RWPE2 (cell line): ENCODE results near the gene PRMT2.

Experiments used
- ATAC-seq: fragments of 200-7000 bp; cut with Tn5 transposase; 3 replicates; pipeline ENCODE4 v1.9.1; 2021; ENCODE audit warnings: low read depth
- DNase-seq: peaks from one replicate; pipeline ENCODE4 v3.0.0-alpha.2; 2020; ENCODE audit warnings: low spot score
- H3K27ac ChIP-seq: fragments of 450-650 bp; 2 replicates; pipeline ENCODE4 v1.5.1; 2017; ENCODE audit warnings: mild to moderate bottlenecking; ENCODE audit not compliant: poor library complexity, severe bottlenecking
- H3K27me3 ChIP-seq: fragments of 250-450 bp; sonication (Bioruptor Pico); 2 replicates; pipeline ENCODE4 v1.5.1; 2021; ENCODE audit warnings: mild to moderate bottlenecking, moderate library complexity; ENCODE audit not compliant: insufficient read depth, poor library complexity, severe bottlenecking
- H3K36me3 ChIP-seq: fragments of 250-450 bp; sonication (Bioruptor Pico); 2 replicates; pipeline ENCODE4 v1.5.1; 2020; ENCODE audit warnings: low read depth, mild to moderate bottlenecking, moderate library complexity
- H3K4me1 ChIP-seq: fragments of 250-450 bp; sonication (Bioruptor Pico); 2 replicates; pipeline ENCODE4 v1.5.1; 2021; ENCODE audit warnings: mild to moderate bottlenecking, moderate library complexity; ENCODE audit not compliant: insufficient read depth, poor library complexity, severe bottlenecking
- H3K4me3 ChIP-seq: fragments of 250-450 bp; sonication (Bioruptor Pico); 2 replicates; pipeline ENCODE4 v1.5.1; 2021; ENCODE audit warnings: mild to moderate bottlenecking, moderate library complexity; ENCODE audit not compliant: severe bottlenecking
- H3K9me3 ChIP-seq: fragments of 250-450 bp; sonication (Bioruptor Pico); 2 replicates; pipeline ENCODE4 v1.5.1; 2021; ENCODE audit warnings: mild to moderate bottlenecking, moderate library complexity; ENCODE audit not compliant: severe bottlenecking
- CTCF ChIP-seq: fragments of 450-650 bp; IDR thresholded peaks from one replicate; pipeline ENCODE4 v1.5.1; 2017; ENCODE audit warnings: mild to moderate bottlenecking, moderate library complexity; ENCODE audit not compliant: poor library complexity, severe bottlenecking

The PRMT2 gene

GRCh38 chr21:46635324-46636180 is at the start of gene PRMT2:
Gene PRMT2, plus strand, starts transcription at chr21:46635674. Its CDS starts 1,278 bp downstream, at chr21:46636952.
- DNase-seq = peak; percentile 95

GRCh38 chr21:46594276-46594675 is 41.2 kb upstream of the PRMT2 start:
- no peaks in the 10 kb centered on the region for H3K27me3 ChIP-seq
- no peaks in the 10 kb centered on the region for H3K4me1 ChIP-seq
- ATAC-seq (no peak), DNase-seq (no peak)
- H3K9me3 ChIP-seq = peaks cover 3% of the 10 kb centered on the region
- no peak overlapping the region for H3K4me3 ChIP-seq
- H3K27ac ChIP-seq = no peak overlapping the region
- no peaks in the 10 kb centered on the region for H3K36me3 ChIP-seq
- TF ChIP-seq CTCF = no peak

More at GRCh38 chr21:46635324-46636180, at the start of gene PRMT2:
- ATAC-seq = peak; percentile 83
- H3K27me3 ChIP-seq = no peaks in the 10 kb centered on the region
- H3K27ac ChIP-seq = peak within 1 kb of the TSS; percentile 70
- H3K9me3 ChIP-seq = peaks cover 3% of the 10 kb centered on the region
- peak; percentile 14 for TF ChIP-seq CTCF
- H3K36me3 ChIP-seq = peaks cover 42% of the 10 kb centered on the region
- peak within 1 kb of the TSS; percentile 81 for H3K4me3 ChIP-seq
- H3K4me1 ChIP-seq = peaks cover 28% of the 10 kb centered on the region

- Histone ChIP-seq H3K9me3 (no peaks in the 10 kb centered on the region), H3K4me3 (no peak overlapping the region), H3K27ac (no peak overlapping the region), H3K27me3 (no peaks in the 10 kb centered on the region), H3K36me3 (no peaks in the 10 kb centered on the region), H3K4me1 (no peaks in the 10 kb centered on the region)
- no peak for TF ChIP-seq CTCF
- ATAC-seq = no peak
- no peak for DNase-seq
Observed at GRCh38 chr21:46596201-46596600, 39.3 kb upstream of the PRMT2 start.

- Histone ChIP-seq H3K4me3 (no peak overlapping the region), H3K4me1 (no peaks in the 10 kb centered on the region), H3K27ac (no peak overlapping the region), H3K36me3 (no peaks in the 10 kb centered on the region), H3K9me3 (no peaks in the 10 kb centered on the region), H3K27me3 (no peaks in the 10 kb centered on the region)
- no peak for TF ChIP-seq CTCF
- ATAC-seq (no peak), DNase-seq (no peak)
Observed at GRCh38 chr21:46597031-46597430, 38.4 kb upstream of the PRMT2 start.

GRCh38 chr21:46597896-46598343 is 37.6 kb upstream of the PRMT2 start:
- no peaks in the 10 kb centered on the region for H3K36me3 ChIP-seq
- H3K4me1 ChIP-seq = no peaks in the 10 kb centered on the region
- H3K27ac ChIP-seq = no peak overlapping the region
- no peak overlapping the region for H3K4me3 ChIP-seq
- no peaks in the 10 kb centered on the region for H3K27me3 ChIP-seq
- H3K9me3 ChIP-seq = no peaks in the 10 kb centered on the region
- no peak for TF ChIP-seq CTCF
- ATAC-seq (no peak), DNase-seq (no peak)
